CD14-positive monocyte (primary cell): ENCODE measurements around the gene DDN. TPM values are rescaled to one million over a fixed set of nuclear protein-coding genes. Genes with fewer than 3 reads are reported as not detected.

Experiments used
- DNase-seq, 3 donors: peaks; one replicate each; pipeline ENCODE4 v3.0.0-alpha.2; 2011 to 2022
- H2AFZ ChIP-seq: 2 replicates; pipeline ENCODE4 v1.6.0; 2012; ENCODE audit warnings: mild to moderate bottlenecking, low read depth, low read length, inconsistent platforms; ENCODE audit not compliant: insufficient read depth, poor library complexity, severe bottlenecking
- H3K27ac ChIP-seq, 2 donors: 1 replicate in 1 of 2; 2 replicates in 1 of 2; pipeline ENCODE4 v1.5.1; 2012 to 2013; ENCODE audit warnings: low read length in 2 of 2, control low read depth in 1 of 2, inconsistent platforms in 1 of 2, low read depth in 1 of 2, mild to moderate bottlenecking in 1 of 2
- H3K27me3 ChIP-seq, 2 donors: one replicate each; pipeline versions ENCODE4 v1.6.0 to v1.6.1; 2011 to 2013; ENCODE audit warnings: low read length in 2 of 2; ENCODE audit not compliant: control insufficient read depth in 2 of 2, insufficient read depth in 2 of 2
- H3K36me3 ChIP-seq, 2 donors: replicated peaks in 1 of 2; 1 replicate in 1 of 2; 2 replicates in 1 of 2; pipeline versions ENCODE4 v1.5.1 to v1.6.1; 2012 to 2013; ENCODE audit warnings: low read length in 2 of 2, control low read depth in 1 of 2, inconsistent platforms in 1 of 2, mild to moderate bottlenecking in 1 of 2; ENCODE audit not compliant: insufficient read depth in 2 of 2, control insufficient read depth in 1 of 2
- H3K4me1 ChIP-seq, 2 donors: 1 replicate in 1 of 2; 2 replicates in 1 of 2; pipeline versions ENCODE4 v1.5.1 to v1.6.1; 2012 to 2013; ENCODE audit warnings: low read length in 2 of 2, control low read depth in 1 of 2, inconsistent platforms in 1 of 2, mild to moderate bottlenecking in 1 of 2, moderate library complexity in 1 of 2; ENCODE audit not compliant: insufficient read depth in 2 of 2, control insufficient read depth in 1 of 2
- H3K4me2 ChIP-seq: replicated peaks from 2 replicates; pipeline ENCODE3; 2012; ENCODE audit warnings: low read length, moderate library complexity, mild to moderate bottlenecking; ENCODE audit not compliant: poor library complexity, severe bottlenecking; ENCODE audit errors: extremely low read depth
- H3K4me3 ChIP-seq, 3 experiments: fragments of 200-600 bp in 1 of 3; sonication (generic) in 1 of 3; replicated peaks in 1 of 3; 1 replicate in 2 of 3; 2 replicates in 1 of 3; pipeline ENCODE4 v1.5.1; 2011 to 2013; ENCODE audit warnings: low read length in 3 of 3, mild to moderate bottlenecking in 3 of 3, control low read depth in 2 of 3, low read depth in 2 of 3, inconsistent platforms in 1 of 3, moderate library complexity in 1 of 3
- H3K79me2 ChIP-seq: 2 replicates; pipeline ENCODE4 v1.6.0; 2012; ENCODE audit warnings: mild to moderate bottlenecking, control low read depth, inconsistent platforms, low read length, moderate library complexity; ENCODE audit not compliant: insufficient read depth
- H3K9ac ChIP-seq: 2 replicates; pipeline ENCODE4 v1.6.0; 2017; ENCODE audit warnings: low read length, mild to moderate bottlenecking; ENCODE audit not compliant: insufficient read depth, poor library complexity, severe bottlenecking
- H3K9me3 ChIP-seq, 2 donors: replicated peaks in 1 of 2; 1 replicate in 1 of 2; 2 replicates in 1 of 2; pipeline versions ENCODE4 v1.5.1 to v1.6.1; 2012 to 2013; ENCODE audit warnings: low read length in 2 of 2, control low read depth in 1 of 2; ENCODE audit not compliant: control insufficient read depth in 1 of 2, insufficient read depth in 1 of 2
- H4K20me1 ChIP-seq: 2 replicates; pipeline ENCODE4 v1.6.0; 2012; ENCODE audit warnings: mild to moderate bottlenecking, low read length, control low read depth, moderate library complexity; ENCODE audit not compliant: insufficient read depth
- H3K27ac Mint-ChIP-seq, 7 donors: one replicate each; pipeline ENCODE4 v1.8.0; 2020; ENCODE audit warnings: mild to moderate bottlenecking in 7 of 7, mixed read lengths in 7 of 7, moderate library complexity in 6 of 7, inconsistent platforms in 2 of 7
- H3K27me3 Mint-ChIP-seq, 3 donors: one replicate each; pipeline ENCODE4 v1.8.0; 2021 to 2022; ENCODE audit warnings: low read depth in 3 of 3, mild to moderate bottlenecking in 3 of 3, mixed read lengths in 3 of 3, moderate library complexity in 3 of 3, inconsistent platforms in 1 of 3
- H3K36me3 Mint-ChIP-seq, 2 donors: one replicate each; pipeline ENCODE4 v1.8.0; 2020; ENCODE audit warnings: mixed read lengths in 2 of 2, inconsistent platforms in 1 of 2, mild to moderate bottlenecking in 1 of 2
- H3K4me1 Mint-ChIP-seq: one replicate; pipeline ENCODE4 v1.8.0; 2020; ENCODE audit warnings: mild to moderate bottlenecking, mixed read lengths
- H3K4me3 Mint-ChIP-seq, 2 donors: one replicate each; pipeline ENCODE4 v1.8.0; 2020; ENCODE audit warnings: mild to moderate bottlenecking in 2 of 2, mixed read lengths in 2 of 2, moderate library complexity in 1 of 2
- H3K9me3 Mint-ChIP-seq, 7 donors: one replicate each; pipeline ENCODE4 v1.8.0; 2020 to 2022; ENCODE audit warnings: mixed read lengths in 7 of 7, mild to moderate bottlenecking in 6 of 7, moderate library complexity in 6 of 7, inconsistent platforms in 2 of 7
- CTCF ChIP-seq: fragments of 200-600 bp; IDR thresholded peaks from one replicate; pipeline ENCODE4 v1.8.0; 2022; ENCODE audit warnings: antibody characterized with exemption, mild to moderate bottlenecking
- WGBS: methylation state at CpG from one replicate; pipeline ENCODE4 v1.1.5; 2013; ENCODE audit warnings: missing lambda C conversion rate; ENCODE audit not compliant: insufficient coverage; 5-methylcytosine and 5-hydroxymethylcytosine counted together
- intact Hi-C, 2 donors: fragments of 100-400 bp; cut with micrococcal nuclease; formaldehyde crosslinking; loops; one replicate each; pipeline versions ENCODE4 v1.15.0 to v1.15.1; 2023
- polyA plus RNA-seq, 3 donors: library from polyadenylated mRNA; depleted of rRNA in 1 of 3; unstranded in 2 of 3; stranded (reverse) in 1 of 3; fragments of 300-500 nt in 2 of 3; fragments of >200 nt in 1 of 3; fragmentation: Illumina TruSeq in 2 of 3; gene quantifications; 1 replicate in 2 of 3; 2 replicates in 1 of 3; pipeline ENCODE4 v1.2.3, GENCODE V29; 2012 to 2021

DDN gene
- polyA plus RNA-seq, 3 donors = 0.27 TPM; not detected in 2

- Mint-ChIP-seq H3K36me3 (peaks cover 22 to 23% of the 10 kb centered on the region in 2 donors), H3K4me3 (peak overlapping the region; percentile 79 to 92), H3K27me3 (peaks cover 90 to 99% (median 91%) of the 10 kb centered on the region in 3 donors), H3K27ac (peak overlapping the region in 2 of 7 donors; percentile 8 to 68), H3K4me1 (peaks cover 50% of the 10 kb centered on the region), H3K9me3 (peaks cover 2 to 41% (median 22%) of the 10 kb centered on the region in 7 donors)
- intact Hi-C loops = loop anchor here in 1 of 2 donors (10.0 kb wide), 1 partner anchor 127 kb away; the partner anchor contains the start of gene DDX23
- H2AFZ ChIP-seq = no peak overlapping the region
- no peaks in the 10 kb centered on the region for H3K36me3 ChIP-seq
- peaks cover 76 to 95% of the 10 kb centered on the region in 2 donors for H3K27me3 ChIP-seq
- peaks cover 43 to 45% of the 10 kb centered on the region in 2 donors for H3K4me1 ChIP-seq
- no peak for TF ChIP-seq CTCF
- no peaks in the 10 kb centered on the region for H3K79me2 ChIP-seq
- 10% methylated on average over 8 of the region's 13 CpGs for WGBS
- H3K4me2 ChIP-seq = peak overlapping the region; percentile 83
- H4K20me1 ChIP-seq = peaks cover 5% of the 10 kb centered on the region
- H3K4me3 ChIP-seq = peak overlapping the region in 1 of 3 experiments; percentile 72
- H3K9me3 ChIP-seq = peaks cover 0 to 41% of the 10 kb centered on the region in 2 donors
- DNase-seq = no peak
- peak overlapping the region; percentile 28 for H3K9ac ChIP-seq
- no peak overlapping the region for H3K27ac ChIP-seq
Measured at GRCh38 chr12:48981757-48982157, 17.4 kb downstream of the DDN start.

GRCh38 chr12:48980953-48981756, 18.0 kb downstream of the DDN start:
- H3K27ac Mint-ChIP-seq = peak overlapping the region in 1 of 7 donors; percentile 68
- peak in 2 of 3 donors; percentile 56 to 80 for DNase-seq
- Histone ChIP-seq H3K79me2 (no peaks in the 10 kb centered on the region), H3K4me3 (peak overlapping the region in 1 of 3 experiments; percentile 72), H3K4me2 (peak overlapping the region; percentile 83), H3K36me3 (no peaks in the 10 kb centered on the region), H4K20me1 (peaks cover 5% of the 10 kb centered on the region), H3K27ac (no peak overlapping the region), H3K27me3 (peaks cover 75 to 96% of the 10 kb centered on the region in 2 donors), H2AFZ (peak overlapping the region; percentile 59), H3K9ac (peak overlapping the region; percentile 28), H3K9me3 (peaks cover 0 to 41% of the 10 kb centered on the region in 2 donors), H3K4me1 (peaks cover 43 to 45% of the 10 kb centered on the region in 2 donors)
- WGBS = 3% methylated on average over 87 of the region's 91 CpGs
- intact Hi-C loops = loop anchor here in 1 of 2 donors (10.0 kb wide), 1 partner anchor 126 kb away; the partner anchor contains the start of gene DDX23
- peaks cover 2 to 41% (median 22%) of the 10 kb centered on the region in 7 donors for H3K9me3 Mint-ChIP-seq
- H3K27me3 Mint-ChIP-seq = peaks cover 93 to 99% (median 94%) of the 10 kb centered on the region in 3 donors
- peaks cover 22 to 23% of the 10 kb centered on the region in 2 donors for H3K36me3 Mint-ChIP-seq
- H3K4me1 Mint-ChIP-seq = peaks cover 50% of the 10 kb centered on the region
- H3K4me3 Mint-ChIP-seq = peak overlapping the region; percentile 79 to 92
- peak; percentile 43 for TF ChIP-seq CTCF
